HG03139 (cell line): ENCODE results near the gene FRMPD2.
"Not testable (repeated sequence)": the region's sequence is repeated elsewhere in the genome, so short reads cannot be mapped to it uniquely, and the experiment has no call there.

Source experiments
- ATAC-seq: cut with Tn5 transposase; IDR thresholded peaks from one replicate; pipeline ENCODE4 v1.9.1; 2021; ENCODE audit not compliant: unreplicated experiment

The FRMPD2 gene

DNA sequence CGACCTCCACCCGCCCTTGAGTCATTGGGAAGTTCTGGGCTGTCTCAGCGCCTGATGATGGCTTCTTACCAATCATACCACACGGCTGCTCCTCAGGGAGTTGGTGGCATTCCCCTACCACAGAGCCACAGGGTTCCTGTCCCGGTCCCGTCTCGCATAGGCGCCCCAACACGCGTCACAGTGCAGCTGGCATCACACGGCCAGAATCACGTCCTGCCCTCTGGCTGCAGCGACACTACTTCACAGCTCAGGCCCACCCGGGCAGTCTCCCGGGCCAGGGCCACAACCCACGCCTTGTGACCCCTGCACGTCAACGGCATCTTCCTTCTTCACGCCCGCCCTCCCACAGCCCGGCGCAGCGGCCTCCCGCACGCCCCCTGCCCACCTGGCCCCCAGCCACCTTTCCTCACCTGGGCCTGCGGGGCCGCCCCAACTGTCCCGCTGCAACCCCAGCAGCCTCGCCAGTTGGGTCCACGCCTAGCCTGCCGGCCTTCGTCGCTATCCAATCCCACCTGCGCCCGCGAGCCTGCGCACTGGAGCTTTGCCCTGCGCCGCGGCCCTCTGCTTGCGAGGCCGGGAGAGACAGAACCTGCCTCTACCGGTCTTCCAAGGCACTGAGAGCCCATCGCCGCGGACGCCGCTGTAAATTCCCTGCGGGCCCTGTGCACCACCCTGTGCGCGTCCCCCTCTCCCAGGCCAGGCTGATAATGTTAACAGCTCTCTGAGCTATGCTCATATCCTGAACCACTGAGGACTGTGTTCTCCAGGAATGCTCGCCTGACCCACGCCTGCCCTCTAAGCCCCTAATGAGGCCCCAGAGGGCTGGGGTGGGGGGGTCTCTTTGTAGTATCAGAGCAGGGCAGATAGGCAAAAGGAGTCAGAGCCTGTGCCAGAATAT, 134.3 kb downstream of the FRMPD2 start:
- not testable (repeated sequence) for ATAC-seq

DNA sequence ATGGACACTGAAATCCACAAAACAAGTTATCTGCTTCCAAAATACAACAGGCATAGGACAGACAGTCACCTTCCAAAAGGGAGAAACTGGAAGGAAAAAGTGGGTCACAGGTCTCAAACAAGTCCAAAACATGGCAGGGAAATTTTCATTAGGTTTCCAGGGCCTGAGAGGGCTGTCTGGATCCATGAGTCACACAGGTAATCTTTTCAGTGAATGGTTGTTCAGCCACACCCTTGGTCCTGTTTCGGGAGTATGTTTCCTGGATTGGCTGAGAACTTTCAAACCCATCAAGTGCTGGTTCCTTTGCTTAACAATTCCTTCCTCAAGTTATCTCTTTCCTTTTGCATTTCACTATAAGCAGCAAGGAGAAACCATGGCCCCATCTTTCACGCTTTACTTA, 145.5 kb downstream of the FRMPD2 start:
- ATAC-seq: not testable (repeated sequence)

DNA sequence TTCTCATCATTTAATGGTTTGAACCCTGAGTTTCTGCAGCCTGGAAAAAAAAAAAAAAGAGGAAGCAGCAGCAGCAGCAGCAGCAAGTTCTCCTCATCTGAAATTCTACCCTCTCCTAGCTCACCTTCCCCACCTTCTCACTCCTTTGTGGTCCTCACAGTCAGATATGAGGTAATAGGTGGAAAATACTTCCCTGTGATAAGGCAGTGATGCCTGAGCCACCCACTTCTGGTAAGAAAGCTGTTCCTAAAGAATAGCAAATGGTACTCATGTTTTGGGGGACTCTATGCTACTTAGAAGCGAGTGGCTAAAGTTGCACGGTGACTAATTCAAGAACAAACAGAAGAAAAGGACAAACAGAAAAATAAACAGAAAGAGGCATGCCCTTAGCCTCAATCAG, 148.2 kb downstream of the FRMPD2 start:
- ATAC-seq: not testable (repeated sequence)

DNA sequence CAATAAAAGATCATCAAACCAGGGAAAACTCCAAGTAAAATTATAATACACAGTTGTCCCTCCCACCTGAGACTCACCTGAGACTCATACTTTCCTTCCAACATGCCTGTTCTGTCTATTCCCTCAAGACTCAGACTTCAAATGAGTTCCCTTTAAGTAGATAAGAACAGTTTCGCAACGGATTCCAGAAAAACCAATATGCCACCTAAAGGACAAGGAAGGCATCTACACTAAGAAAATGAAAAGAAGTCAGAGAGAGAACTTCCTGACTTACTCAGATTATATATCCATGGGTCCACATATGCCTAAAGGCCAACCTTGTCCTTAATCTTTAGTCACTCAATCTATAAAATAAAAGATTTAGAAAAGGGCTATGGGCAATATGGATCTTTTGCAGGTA, 148.9 kb downstream of the FRMPD2 start:
- not testable (repeated sequence) for ATAC-seq

DNA sequence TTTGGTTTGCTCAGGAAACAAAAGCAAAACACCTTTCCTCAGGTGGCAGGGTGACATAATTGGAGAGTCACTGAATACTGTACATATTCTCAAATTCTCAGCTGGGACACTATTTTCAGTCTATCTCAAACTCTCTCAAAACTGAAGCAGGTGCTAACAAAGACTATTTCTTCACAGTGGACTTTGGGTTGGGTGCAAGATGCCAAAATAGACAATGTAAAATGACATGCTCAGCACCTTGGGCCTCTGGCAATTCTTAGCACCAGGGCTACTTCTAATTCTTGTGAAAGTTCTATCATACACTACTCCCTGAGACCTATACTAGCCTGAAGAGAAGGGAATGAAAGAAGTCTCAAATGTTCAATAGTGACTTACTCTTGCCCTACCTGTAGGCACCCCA, 151.9 kb downstream of the FRMPD2 start:
- not testable (repeated sequence) for ATAC-seq

DNA sequence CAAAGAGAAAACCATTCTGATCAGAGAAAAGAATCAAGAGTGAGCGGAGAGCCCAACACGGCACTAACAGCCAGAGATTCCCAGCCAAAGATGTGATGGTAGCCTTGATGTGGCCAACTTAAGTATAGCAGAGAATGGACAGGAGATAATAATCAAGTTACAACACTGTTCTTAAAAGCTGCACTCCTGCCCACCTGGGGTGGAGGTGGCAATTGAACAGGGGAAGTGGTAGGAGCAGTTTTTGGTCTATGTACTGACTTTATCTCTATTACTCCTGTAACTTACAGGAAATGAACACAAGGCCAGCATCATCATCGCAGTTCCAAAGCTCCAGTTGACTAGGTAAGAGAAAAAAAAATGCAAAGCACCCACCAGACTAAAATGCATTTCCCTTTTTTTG, 164.2 kb downstream of the FRMPD2 start:
- ATAC-seq: not testable (repeated sequence)
